Measurements from ENCODE around the gene IFNK.

GRCh38 chr9:27483576-27483975 is 40.5 kb upstream of the IFNK start:
- TF ChIP-seq CTCF (IDR thresholded peaks at IDR 0.05; ENCODE audit: insufficient read depth, low read length, poor library complexity, severe bottlenecking) (no peak), EZH2phosphoT487 (conservative IDR thresholded peaks at IDR 0.05; ENCODE audit: low read length) (no peak)

Measured in SU-DHL-6 (cell line).